ENCODE data around the gene SLAIN2.

The SLAIN2 gene

GRCh38 chr4:48356355-48356754, 15.0 kb downstream of the SLAIN2 start:
- Histone ChIP-seq H3K23ac (ENCODE audit: low read length in 2 of 2) (no peak overlapping the region), H4K91ac (ENCODE audit: low read length) (no peak overlapping the region), H2BK5ac (ENCODE audit: low read depth, low read length, poor library complexity, severe bottlenecking) (no peak overlapping the region), H3K36me3 (ENCODE audit: control insufficient read depth in 1 of 2, insufficient read depth in 2 of 2, low read depth in 1 of 2, low read length in 2 of 2) (no peaks in the 10 kb centered on the region), H2BK15ac (ENCODE audit: low read depth, poor library complexity, severe bottlenecking) (no peak overlapping the region), H3K27ac (ENCODE audit: low read length, poor library complexity, severe bottlenecking) (no peak overlapping the region), H3K4ac (ENCODE audit: low read depth in 1 of 2, low read length in 2 of 2) (no peak overlapping the region), H3K4me2 (ENCODE audit: low read length, poor library complexity, severe bottlenecking) (no peak overlapping the region), H2AK5ac (ENCODE audit: low read length, severe bottlenecking) (no peak overlapping the region), H3K79me1 (replicated peaks; ENCODE audit: low read length, poor library complexity, severe bottlenecking) (peaks cover 4% of the 10 kb centered on the region), H2BK120ac (ENCODE audit: low read depth, low read length) (no peak overlapping the region), H3K14ac (ENCODE audit: low read length in 2 of 2) (no peak overlapping the region), H3K4me1 (ENCODE audit: control insufficient read depth, insufficient read depth, low read depth, low read length) (peaks cover 5% of the 10 kb centered on the region), H3K9me3 (ENCODE audit: control insufficient read depth, low read length) (no peaks in the 10 kb centered on the region), H3K4me3 (ENCODE audit: insufficient read depth in 1 of 2, low read depth in 1 of 2, low read length in 2 of 2) (no peak overlapping the region), H3K27me3 (ENCODE audit: control insufficient read depth in 1 of 2, insufficient read depth in 1 of 2, low read length in 2 of 2) (no peaks in the 10 kb centered on the region), H2BK12ac (ENCODE audit: low read length in 2 of 2) (no peak overlapping the region), H3K9ac (ENCODE audit: low read length) (no peak overlapping the region), H3K18ac (ENCODE audit: low read depth in 1 of 2, low read length in 2 of 2) (no peak overlapping the region), H4K8ac (ENCODE audit: low read length) (no peak overlapping the region), H2AFZ (ENCODE audit: low read depth, low read length) (no peak overlapping the region)
- no peak for DNase-seq
- 93% methylated on average over 1 of the region's 1 CpG for WGBS

GRCh38 chr4:48360285-48361011, 19.1 kb downstream of the SLAIN2 start:
- Histone ChIP-seq H2BK15ac (ENCODE audit: low read depth, poor library complexity, severe bottlenecking) (no peak overlapping the region), H3K18ac (ENCODE audit: low read depth in 1 of 2, low read length in 2 of 2) (peak overlapping the region in 1 of 2 experiments; percentile 21), H3K4me3 (ENCODE audit: insufficient read depth in 1 of 2, low read depth in 1 of 2, low read length in 2 of 2) (no peak overlapping the region), H3K9me3 (ENCODE audit: control insufficient read depth, low read length) (no peaks in the 10 kb centered on the region), H2AK5ac (ENCODE audit: low read length, severe bottlenecking) (no peak overlapping the region), H3K27ac (ENCODE audit: low read length, poor library complexity, severe bottlenecking) (peak overlapping the region; percentile 69), H4K8ac (ENCODE audit: low read length) (no peak overlapping the region), H3K27me3 (ENCODE audit: control insufficient read depth in 1 of 2, insufficient read depth in 1 of 2, low read length in 2 of 2) (no peaks in the 10 kb centered on the region), H2BK120ac (ENCODE audit: low read depth, low read length) (no peak overlapping the region), H3K14ac (ENCODE audit: low read length in 2 of 2) (no peak overlapping the region), H3K36me3 (ENCODE audit: control insufficient read depth in 1 of 2, insufficient read depth in 2 of 2, low read depth in 1 of 2, low read length in 2 of 2) (no peaks in the 10 kb centered on the region), H3K4ac (ENCODE audit: low read depth in 1 of 2, low read length in 2 of 2) (peak overlapping the region in 1 of 2 experiments; percentile 26), H2BK12ac (ENCODE audit: low read length in 2 of 2) (no peak overlapping the region), H3K4me1 (ENCODE audit: control insufficient read depth, insufficient read depth, low read depth, low read length) (peaks cover 3% of the 10 kb centered on the region), H3K79me1 (replicated peaks; ENCODE audit: low read length, poor library complexity, severe bottlenecking) (peaks cover 1% of the 10 kb centered on the region), H2BK5ac (ENCODE audit: low read depth, low read length, poor library complexity, severe bottlenecking) (no peak overlapping the region), H3K4me2 (ENCODE audit: low read length, poor library complexity, severe bottlenecking) (peak overlapping the region; percentile 16), H3K23ac (ENCODE audit: low read length in 2 of 2) (no peak overlapping the region), H3K9ac (ENCODE audit: low read length) (peak overlapping the region; percentile 75), H2AFZ (ENCODE audit: low read depth, low read length) (no peak overlapping the region), H4K91ac (ENCODE audit: low read length) (no peak overlapping the region)
- DNase-seq: peak; percentile 80
- 70% methylated on average over 3 of the region's 4 CpGs for WGBS

DNA sequence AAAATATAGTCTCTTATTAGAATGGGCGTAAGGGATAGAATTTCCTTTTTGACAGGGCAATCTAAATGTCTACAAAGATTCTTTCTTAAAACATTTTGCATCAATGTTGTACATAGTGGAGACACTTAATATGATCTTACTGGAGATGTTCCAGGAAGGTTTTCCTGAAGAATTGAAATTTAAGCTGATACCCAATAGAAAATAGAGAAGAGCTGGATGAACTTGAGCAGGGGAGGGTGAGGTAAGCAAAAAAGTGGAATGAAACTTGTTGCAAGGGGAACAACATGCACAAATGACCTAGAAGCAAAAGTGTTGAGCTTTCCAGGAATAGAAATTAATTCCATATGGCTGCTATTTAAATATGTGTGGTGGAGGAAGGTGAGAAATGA, 19.7 kb downstream of the SLAIN2 start:
- Histone ChIP-seq H3K9me3 (ENCODE audit: control insufficient read depth, low read length) (no peaks in the 10 kb centered on the region), H2BK15ac (ENCODE audit: low read depth, poor library complexity, severe bottlenecking) (no peak overlapping the region), H3K79me1 (replicated peaks; ENCODE audit: low read length, poor library complexity, severe bottlenecking) (peaks cover 1% of the 10 kb centered on the region), H3K4me2 (ENCODE audit: low read length, poor library complexity, severe bottlenecking) (no peak overlapping the region), H3K14ac (ENCODE audit: low read length in 2 of 2) (no peak overlapping the region), H2BK120ac (ENCODE audit: low read depth, low read length) (no peak overlapping the region), H2BK5ac (ENCODE audit: low read depth, low read length, poor library complexity, severe bottlenecking) (no peak overlapping the region), H3K9ac (ENCODE audit: low read length) (peak overlapping the region; percentile 75), H4K8ac (ENCODE audit: low read length) (no peak overlapping the region), H3K27me3 (ENCODE audit: control insufficient read depth in 1 of 2, insufficient read depth in 1 of 2, low read length in 2 of 2) (no peaks in the 10 kb centered on the region), H3K36me3 (ENCODE audit: control insufficient read depth in 1 of 2, insufficient read depth in 2 of 2, low read depth in 1 of 2, low read length in 2 of 2) (no peaks in the 10 kb centered on the region), H2BK12ac (ENCODE audit: low read length in 2 of 2) (no peak overlapping the region), H2AK5ac (ENCODE audit: low read length, severe bottlenecking) (no peak overlapping the region), H3K4me1 (ENCODE audit: control insufficient read depth, insufficient read depth, low read depth, low read length) (peaks cover 3% of the 10 kb centered on the region), H4K91ac (ENCODE audit: low read length) (no peak overlapping the region), H3K4ac (ENCODE audit: low read depth in 1 of 2, low read length in 2 of 2) (no peak overlapping the region), H2AFZ (ENCODE audit: low read depth, low read length) (no peak overlapping the region), H3K23ac (ENCODE audit: low read length in 2 of 2) (no peak overlapping the region), H3K4me3 (ENCODE audit: insufficient read depth in 1 of 2, low read depth in 1 of 2, low read length in 2 of 2) (no peak overlapping the region), H3K18ac (ENCODE audit: low read depth in 1 of 2, low read length in 2 of 2) (no peak overlapping the region), H3K27ac (ENCODE audit: low read length, poor library complexity, severe bottlenecking) (peak overlapping the region; percentile 35)
- DNase-seq: no peak
- WGBS: no CpG with 5 or more reads among the region's 1 CpG

DNA sequence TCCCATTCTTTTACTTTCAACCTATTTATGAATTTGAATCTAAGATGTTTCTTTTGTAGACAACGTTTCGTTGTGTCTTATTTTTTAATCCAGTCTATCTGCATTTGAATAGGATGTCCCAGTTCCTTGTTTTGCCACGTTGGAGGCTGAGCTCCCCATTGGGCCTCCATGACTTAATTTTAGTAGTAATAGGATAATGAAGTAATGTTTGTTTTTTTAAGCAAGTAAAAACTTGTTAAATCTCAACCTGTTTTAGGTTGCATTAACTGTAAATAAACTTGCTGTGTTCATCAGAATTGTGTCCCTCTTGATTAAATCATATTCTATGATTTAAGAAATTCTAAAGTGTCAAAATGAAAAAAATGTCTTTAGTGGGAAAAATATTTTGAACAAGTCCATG, 25.3 kb downstream of the SLAIN2 start:
- Histone ChIP-seq H2BK12ac (ENCODE audit: low read length in 2 of 2) (no peak overlapping the region), H3K4ac (ENCODE audit: low read depth in 1 of 2, low read length in 2 of 2) (no peak overlapping the region), H3K27me3 (ENCODE audit: control insufficient read depth in 1 of 2, insufficient read depth in 1 of 2, low read length in 2 of 2) (no peaks in the 10 kb centered on the region), H3K4me2 (ENCODE audit: low read length, poor library complexity, severe bottlenecking) (no peak overlapping the region), H3K23ac (ENCODE audit: low read length in 2 of 2) (no peak overlapping the region), H4K8ac (ENCODE audit: low read length) (no peak overlapping the region), H4K91ac (ENCODE audit: low read length) (no peak overlapping the region), H3K9ac (ENCODE audit: low read length) (no peak overlapping the region), H2AFZ (ENCODE audit: low read depth, low read length) (no peak overlapping the region), H2BK5ac (ENCODE audit: low read depth, low read length, poor library complexity, severe bottlenecking) (no peak overlapping the region), H2BK120ac (ENCODE audit: low read depth, low read length) (no peak overlapping the region), H2AK5ac (ENCODE audit: low read length, severe bottlenecking) (no peak overlapping the region), H3K27ac (ENCODE audit: low read length, poor library complexity, severe bottlenecking) (no peak overlapping the region), H3K36me3 (ENCODE audit: control insufficient read depth in 1 of 2, insufficient read depth in 2 of 2, low read depth in 1 of 2, low read length in 2 of 2) (peaks cover 0 to under 1% of the 10 kb centered on the region in 2 experiments), H2BK15ac (ENCODE audit: low read depth, poor library complexity, severe bottlenecking) (no peak overlapping the region), H3K9me3 (ENCODE audit: control insufficient read depth, low read length) (no peaks in the 10 kb centered on the region), H3K18ac (ENCODE audit: low read depth in 1 of 2, low read length in 2 of 2) (no peak overlapping the region), H3K14ac (ENCODE audit: low read length in 2 of 2) (no peak overlapping the region), H3K4me1 (ENCODE audit: control insufficient read depth, insufficient read depth, low read depth, low read length) (no peaks in the 10 kb centered on the region), H3K4me3 (ENCODE audit: insufficient read depth in 1 of 2, low read depth in 1 of 2, low read length in 2 of 2) (no peak overlapping the region), H3K79me1 (replicated peaks; ENCODE audit: low read length, poor library complexity, severe bottlenecking) (peaks cover 3% of the 10 kb centered on the region)
- 81% methylated on average over 3 of the region's 3 CpGs for WGBS
- no peak for DNase-seq
